Pancreas (tissue), 10 donors: Measurements from ENCODE around the gene F12. TPM values are rescaled to one million over a fixed set of nuclear protein-coding genes. Genes with fewer than 3 reads are reported as not detected.
A peak's percentile ranks its signal among the peaks of the same experiment; 100 is the strongest.

Source experiments
- ATAC-seq, 4 donors: fragments of 200-7000 bp; cut with Tn5 transposase; one replicate each; pipeline versions ENCODE4 v1.8.0 to v1.9.1; 2020; ENCODE audit warnings: mild to moderate bottlenecking in 4 of 4, moderate library complexity in 4 of 4
- DNase-seq, 6 donors: peaks; one replicate each; pipeline ENCODE4 v3.0.0-alpha.2; 2020
- FAIRE-seq: peaks from 2 replicates; lab custom pipeline; 2012; peaks lifted over from hg19 to GRCh38; lab: Jason Lieb, UNC
- H3K27ac ChIP-seq, 4 donors: fragments of 200-600 bp; sonication (generic); 1 replicate in 3 of 4; 2 replicates in 1 of 4; pipeline versions ENCODE4 v1.5.0 to v1.8.0; 2020
- H3K27me3 ChIP-seq, 4 donors: fragments of 200-600 bp; one replicate each; pipeline ENCODE4 v1.8.0; 2021
- H3K36me3 ChIP-seq, 3 donors: fragments of 200-600 bp; sonication (generic) in 1 of 3; one replicate each; pipeline versions ENCODE4 v1.5.0 to v1.8.0; 2020 to 2021
- H3K4me1 ChIP-seq, 3 donors: fragments of 200-600 bp; one replicate each; pipeline ENCODE4 v1.8.0; 2021
- H3K4me3 ChIP-seq, 4 donors: fragments of 200-600 bp; sonication (generic) in 2 of 4; one replicate each; pipeline versions ENCODE4 v1.5.0 to v1.8.0; 2020 to 2021
- H3K9me3 ChIP-seq, 4 donors: fragments of 200-600 bp; one replicate each; pipeline ENCODE4 v1.8.0; 2021
- CTCF ChIP-seq, 4 donors: fragments of 200-600 bp; sonication (generic) in 3 of 4; IDR thresholded peaks; one replicate each; pipeline versions ENCODE4 v1.5.0 to v1.8.0; 2021; ENCODE audit warnings: antibody characterized with exemption in 4 of 4
- WGBS, 2 donors: extraction: QIAGEN DNeasy Blood & Tissue Kit; methylation state at CpG; one replicate each; pipeline ENCODE4 v1.1.7; 2013; 5-methylcytosine and 5-hydroxymethylcytosine counted together
- intact Hi-C, 3 donors: fragments of 100-400 bp; cut with DNase I; formaldehyde crosslinking; loops; one replicate each; pipeline versions ENCODE4 v1.11.1 to v1.14.2; 2022
- polyA plus RNA-seq, 2 donors: library from polyadenylated mRNA; stranded (reverse); fragments of 200-250 nt; gene quantifications; one replicate each; pipeline ENCODE4 v1.2.3, GENCODE V29; 2013
- total RNA-seq, 6 donors: library from RNA; stranded (reverse); fragmentation: NEBNext Ultra II Directional in 4 of 6; extraction: Animal tissue kit (Norgen Biotek cat#: 25700) in 4 of 6; gene quantifications; one replicate each; pipeline versions ENCODE4 v1.2.1 to v1.2.4, GENCODE V29; 2021 to 2023
- donor health status: healthy with polysubstance abuse.
- donor health status: DM: no; HTN: no; CAD: no; lungs with moderate emphysema.
- donor health status: DM: no; HTN: no; CAD: no.
- donor health status: control.
- donor health status: control.
- donor health status: Bipolar disorder and iron deficiency.
- donor health status: DM: yes; HTN: yes; CAD: no.
- donor health status: DM: no; HTN: no; CAD: no.
- donor health status: DM: no; HTN: no; CAD: no.
- donor health status: DM: yes; HTN: yes; CAD: no.

Gene F12
- total and polyA plus RNA-seq, 8 donors, result 0.83 to 2.6 (median 1.8) TPM

- WGBS, 2 donors, result 33 to 37% methylated on average over 11 of the region's 11 CpGs
- intact Hi-C loops, result no loop called here
- H3K27me3 ChIP-seq, result no peaks in the 10 kb centered on the region
Observed at GRCh38 chr5:177369645-177370440, 39.5 kb downstream of the F12 start.

GRCh38 chr5:177368869-177369644 is 40.3 kb downstream of the F12 start:
- H3K4me3 ChIP-seq, result no peak overlapping the region
- intact Hi-C loops, result no loop called here
- FAIRE-seq (no peak), ATAC-seq (peak in 1 of 4 donors; percentile 14), DNase-seq (peak in 2 of 6 donors; percentile 32 to 53)
- TF ChIP-seq CTCF (IDR thresholded peaks at IDR 0.05), result peak; percentile 35 to 57 (median 48)
- H3K4me1 ChIP-seq, result peaks cover 23 to 37% (median 27%) of the 10 kb centered on the region in 3 donors
- H3K9me3 ChIP-seq, result no peaks in the 10 kb centered on the region
- WGBS, 2 donors, result 31 to 60% methylated on average over 5 of the region's 5 CpGs
- peak overlapping the region in 3 of 4 donors; percentile 12 to 84 (median 81) for H3K27ac ChIP-seq
- no peaks in the 10 kb centered on the region for H3K27me3 ChIP-seq
- no peaks in the 10 kb centered on the region for H3K36me3 ChIP-seq

More at GRCh38 chr5:177369645-177370440, 39.5 kb downstream of the F12 start:
- FAIRE-seq, result no peak
- no peak for TF ChIP-seq CTCF (IDR thresholded peaks at IDR 0.05)
- peak; percentile 4 to 17 (median 15) for ATAC-seq
- no peaks in the 10 kb centered on the region for H3K36me3 ChIP-seq
- H3K9me3 ChIP-seq, result no peaks in the 10 kb centered on the region
- H3K4me3 ChIP-seq, result peak overlapping the region in 1 of 4 donors; percentile 47
- peak overlapping the region; percentile 13 to 84 (median 68) for H3K27ac ChIP-seq
- H3K4me1 ChIP-seq, result peaks cover 23 to 37% (median 27%) of the 10 kb centered on the region in 3 donors
- peak in 4 of 6 donors; percentile 61 to 71 (median 62) for DNase-seq

GRCh38 chr5:177367981-177368868 is 41.1 kb downstream of the F12 start:
- no peak for FAIRE-seq
- no peaks in the 10 kb centered on the region for H3K36me3 ChIP-seq
- intact Hi-C loops, result no loop called here
- WGBS, 2 donors, result 78 to 80% methylated on average over 29 of the region's 29 CpGs
- DNase-seq, result peak in 5 of 6 donors; percentile 58 to 80 (median 65)
- TF ChIP-seq CTCF (IDR thresholded peaks at IDR 0.05), result no peak
- H3K4me1 ChIP-seq, result peaks cover 23 to 42% (median 27%) of the 10 kb centered on the region in 3 donors
- no peaks in the 10 kb centered on the region for H3K27me3 ChIP-seq
- peak overlapping the region in 2 of 4 donors; percentile 81 to 84 for H3K27ac ChIP-seq
- H3K9me3 ChIP-seq, result no peaks in the 10 kb centered on the region
- ATAC-seq, result peak; percentile 6 to 7 (median 6)
- peak overlapping the region in 1 of 4 donors; percentile 41 for H3K4me3 ChIP-seq

GRCh38 chr5:177367323-177367848 is 42.0 kb downstream of the F12 start:
- ATAC-seq, result peak in 1 of 4 donors; percentile 1
- FAIRE-seq, result no peak
- Histone ChIP-seq H3K9me3 (no peaks in the 10 kb centered on the region), H3K4me3 (peak overlapping the region; percentile 26 to 46 (median 34)), H3K36me3 (no peaks in the 10 kb centered on the region), H3K4me1 (peaks cover 23 to 44% (median 27%) of the 10 kb centered on the region in 3 donors), H3K27me3 (no peaks in the 10 kb centered on the region), H3K27ac (peak overlapping the region; percentile 91 to 99 (median 95))
- TF ChIP-seq CTCF (IDR thresholded peaks at IDR 0.05), result no peak
- 22 to 27% methylated on average over 36 to 46 of the region's 46 CpGs for WGBS, 2 donors
- intact Hi-C loops, result no loop called here
- no peak for DNase-seq
